ENCODE measurements around the gene SCN5A.

DNA sequence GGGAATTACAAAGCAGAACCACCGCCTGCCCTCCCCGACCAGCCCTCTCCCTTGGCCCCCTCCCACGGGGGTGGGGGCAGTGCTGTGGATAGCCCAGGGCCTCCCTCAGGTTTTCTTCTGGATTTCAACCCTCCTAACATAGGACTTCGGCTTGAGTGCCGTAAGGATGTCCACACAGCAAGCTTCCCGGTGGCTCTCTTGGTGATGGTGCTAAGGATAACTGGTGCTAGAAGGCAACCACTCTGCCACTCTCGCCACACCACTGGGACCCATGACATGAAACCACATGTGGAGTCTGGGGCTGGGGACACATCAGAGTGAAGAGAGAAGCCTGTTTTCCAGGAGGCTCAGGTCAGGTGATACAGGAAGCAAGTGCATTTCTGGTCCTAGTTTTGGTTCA lies 35.4 kb downstream of the SCN5A start:
- TF ChIP-seq, protein P1, sequence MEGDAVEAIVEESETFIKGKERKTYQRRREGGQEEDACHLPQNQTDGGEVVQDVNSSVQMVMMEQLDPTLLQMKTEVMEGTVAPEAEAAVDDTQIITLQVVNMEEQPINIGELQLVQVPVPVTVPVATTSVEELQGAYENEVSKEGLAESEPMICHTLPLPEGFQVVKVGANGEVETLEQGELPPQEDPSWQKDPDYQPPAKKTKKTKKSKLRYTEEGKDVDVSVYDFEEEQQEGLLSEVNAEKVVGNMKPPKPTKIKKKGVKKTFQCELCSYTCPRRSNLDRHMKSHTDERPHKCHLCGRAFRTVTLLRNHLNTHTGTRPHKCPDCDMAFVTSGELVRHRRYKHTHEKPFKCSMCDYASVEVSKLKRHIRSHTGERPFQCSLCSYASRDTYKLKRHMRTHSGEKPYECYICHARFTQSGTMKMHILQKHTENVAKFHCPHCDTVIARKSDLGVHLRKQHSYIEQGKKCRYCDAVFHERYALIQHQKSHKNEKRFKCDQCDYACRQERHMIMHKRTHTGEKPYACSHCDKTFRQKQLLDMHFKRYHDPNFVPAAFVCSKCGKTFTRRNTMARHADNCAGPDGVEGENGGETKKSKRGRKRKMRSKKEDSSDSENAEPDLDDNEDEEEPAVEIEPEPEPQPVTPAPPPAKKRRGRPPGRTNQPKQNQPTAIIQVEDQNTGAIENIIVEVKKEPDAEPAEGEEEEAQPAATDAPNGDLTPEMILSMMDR (IDR thresholded peaks at IDR 0.05 in 8 of 11, conservative IDR thresholded peaks at IDR 0.05 in 3 of 11) = no peak
- TF ChIP-seq POLR2A (IDR thresholded peaks at IDR 0.05) = no peak
